Measurements from ENCODE around the gene PGS1.

PGS1 gene

GRCh38 chr17:78390241-78391050 lies 12.0 kb downstream of the PGS1 start:
- peaks cover 86% of the 10 kb centered on the region for H3K79me2 ChIP-seq (ENCODE audit: control insufficient read depth, insufficient read depth, low read length, unreplicated experiment)

GRCh38 chr17:78391051-78391431 lies 12.6 kb downstream of the PGS1 start:
- Histone ChIP-seq H3K4me3 (ENCODE audit: low read depth, low read length) (no peak overlapping the region), H3K4me1 (ENCODE audit: control insufficient read depth, insufficient read depth, low read length, unreplicated experiment) (peaks cover 36% of the 10 kb centered on the region), H3K27ac (ENCODE audit: low read depth, low read length) (peak overlapping the region; percentile 78), H3K36me3 (ENCODE audit: insufficient read depth, low read length) (0 out of 2 replicates have a peak, but pooled peaks cover 9% of the 10 kb centered on the region), H3K79me2 (ENCODE audit: control insufficient read depth, insufficient read depth, low read length, unreplicated experiment) (peaks cover 83% of the 10 kb centered on the region), H2AFZ (ENCODE audit: low read length, unreplicated experiment) (no peak overlapping the region), H3K27me3 (ENCODE audit: insufficient read depth, low read length) (no peaks in the 10 kb centered on the region)

More at GRCh38 chr17:78390241-78391050, 12.0 kb downstream of the PGS1 start:
- Histone ChIP-seq H2AFZ (ENCODE audit: low read length, unreplicated experiment) (no peak overlapping the region), H3K27me3 (ENCODE audit: insufficient read depth, low read length) (no peaks in the 10 kb centered on the region), H3K36me3 (ENCODE audit: insufficient read depth, low read length) (0 out of 2 replicates have a peak, but pooled peaks cover 9% of the 10 kb centered on the region), H3K4me3 (ENCODE audit: low read depth, low read length) (no peak overlapping the region), H3K4me1 (ENCODE audit: control insufficient read depth, insufficient read depth, low read length, unreplicated experiment) (peaks cover 42% of the 10 kb centered on the region), H3K27ac (ENCODE audit: low read depth, low read length) (peak overlapping the region; percentile 78)

- Histone ChIP-seq H3K36me3 (ENCODE audit: insufficient read depth, low read length) (0 out of 2 replicates have a peak, but pooled peaks cover 13% of the 10 kb centered on the region), H3K27me3 (ENCODE audit: insufficient read depth, low read length) (no peaks in the 10 kb centered on the region), H3K79me2 (ENCODE audit: control insufficient read depth, insufficient read depth, low read length, unreplicated experiment) (peaks cover 83% of the 10 kb centered on the region), H3K4me3 (ENCODE audit: low read depth, low read length) (no peak overlapping the region), H2AFZ (ENCODE audit: low read length, unreplicated experiment) (no peak overlapping the region), H3K4me1 (ENCODE audit: control insufficient read depth, insufficient read depth, low read length, unreplicated experiment) (peaks cover 35% of the 10 kb centered on the region), H3K27ac (ENCODE audit: low read depth, low read length) (peak overlapping the region; percentile 78)
These were observed 13.4 kb downstream of the PGS1 start for GRCh38 chr17:78391843-78392242.

- no peak overlapping the region for H3K27ac ChIP-seq (ENCODE audit: low read depth, low read length)
- peaks cover 80% of the 10 kb centered on the region for H3K79me2 ChIP-seq (ENCODE audit: control insufficient read depth, insufficient read depth, low read length, unreplicated experiment)
- H3K4me1 ChIP-seq (ENCODE audit: control insufficient read depth, insufficient read depth, low read length, unreplicated experiment) = peaks cover 39% of the 10 kb centered on the region
These were observed 13.8 kb downstream of the PGS1 start for GRCh38 chr17:78392295-78392694.

GRCh38 chr17:78393575-78393974 lies 15.1 kb downstream of the PGS1 start:
- Histone ChIP-seq H3K27ac (ENCODE audit: low read depth, low read length) (no peak overlapping the region), H3K36me3 (ENCODE audit: insufficient read depth, low read length) (peaks cover 20% of the 10 kb centered on the region), H3K4me3 (ENCODE audit: low read depth, low read length) (no peak overlapping the region), H3K27me3 (ENCODE audit: insufficient read depth, low read length) (no peaks in the 10 kb centered on the region), H2AFZ (ENCODE audit: low read length, unreplicated experiment) (no peak overlapping the region), H3K4me1 (ENCODE audit: control insufficient read depth, insufficient read depth, low read length, unreplicated experiment) (peaks cover 47% of the 10 kb centered on the region), H3K79me2 (ENCODE audit: control insufficient read depth, insufficient read depth, low read length, unreplicated experiment) (peaks cover 76% of the 10 kb centered on the region)

More at GRCh38 chr17:78392295-78392694, 13.8 kb downstream of the PGS1 start:
- Histone ChIP-seq H2AFZ (ENCODE audit: low read length, unreplicated experiment) (no peak overlapping the region), H3K36me3 (ENCODE audit: insufficient read depth, low read length) (0 out of 2 replicates have a peak, but pooled peaks cover 13% of the 10 kb centered on the region), H3K4me3 (ENCODE audit: low read depth, low read length) (no peak overlapping the region), H3K27me3 (ENCODE audit: insufficient read depth, low read length) (no peaks in the 10 kb centered on the region)

GRCh38 chr17:78394209-78394608 lies 15.8 kb downstream of the PGS1 start:
- Histone ChIP-seq H3K36me3 (ENCODE audit: insufficient read depth, low read length) (peaks cover 21% of the 10 kb centered on the region), H3K27me3 (ENCODE audit: insufficient read depth, low read length) (no peaks in the 10 kb centered on the region), H3K27ac (ENCODE audit: low read depth, low read length) (no peak overlapping the region), H3K4me1 (ENCODE audit: control insufficient read depth, insufficient read depth, low read length, unreplicated experiment) (peaks cover 47% of the 10 kb centered on the region), H3K79me2 (ENCODE audit: control insufficient read depth, insufficient read depth, low read length, unreplicated experiment) (peaks cover 71% of the 10 kb centered on the region), H2AFZ (ENCODE audit: low read length, unreplicated experiment) (no peak overlapping the region), H3K4me3 (ENCODE audit: low read depth, low read length) (no peak overlapping the region)

- Histone ChIP-seq H3K36me3 (ENCODE audit: insufficient read depth, low read length) (peaks cover 21% of the 10 kb centered on the region), H2AFZ (ENCODE audit: low read length, unreplicated experiment) (no peak overlapping the region), H3K4me1 (ENCODE audit: control insufficient read depth, insufficient read depth, low read length, unreplicated experiment) (peaks cover 41% of the 10 kb centered on the region), H3K27ac (ENCODE audit: low read depth, low read length) (no peak overlapping the region), H3K79me2 (ENCODE audit: control insufficient read depth, insufficient read depth, low read length, unreplicated experiment) (peaks cover 67% of the 10 kb centered on the region), H3K27me3 (ENCODE audit: insufficient read depth, low read length) (no peaks in the 10 kb centered on the region), H3K4me3 (ENCODE audit: low read depth, low read length) (no peak overlapping the region)
These were observed 16.7 kb downstream of the PGS1 start for GRCh38 chr17:78395155-78395554.

GRCh38 chr17:78396441-78397337 lies 18.2 kb downstream of the PGS1 start:
- no peaks in the 10 kb centered on the region for H3K27me3 ChIP-seq (ENCODE audit: insufficient read depth, low read length)
- peaks cover 21% of the 10 kb centered on the region for H3K36me3 ChIP-seq (ENCODE audit: insufficient read depth, low read length)
- no peak overlapping the region for H3K4me3 ChIP-seq (ENCODE audit: low read depth, low read length)
- H3K79me2 ChIP-seq (ENCODE audit: control insufficient read depth, insufficient read depth, low read length, unreplicated experiment) = peaks cover 52% of the 10 kb centered on the region
- H3K27ac ChIP-seq (ENCODE audit: low read depth, low read length) = no peak overlapping the region
- peaks cover 25% of the 10 kb centered on the region for H3K4me1 ChIP-seq (ENCODE audit: control insufficient read depth, insufficient read depth, low read length, unreplicated experiment)
- H2AFZ ChIP-seq (ENCODE audit: low read length, unreplicated experiment) = no peak overlapping the region

- Histone ChIP-seq H3K4me3 (ENCODE audit: low read depth, low read length) (no peak overlapping the region), H3K27me3 (ENCODE audit: insufficient read depth, low read length) (no peaks in the 10 kb centered on the region), H3K79me2 (ENCODE audit: control insufficient read depth, insufficient read depth, low read length, unreplicated experiment) (peaks cover 43% of the 10 kb centered on the region), H3K27ac (ENCODE audit: low read depth, low read length) (no peak overlapping the region), H2AFZ (ENCODE audit: low read length, unreplicated experiment) (no peak overlapping the region), H3K4me1 (ENCODE audit: control insufficient read depth, insufficient read depth, low read length, unreplicated experiment) (peaks cover 18% of the 10 kb centered on the region), H3K36me3 (ENCODE audit: insufficient read depth, low read length) (peaks cover 21% of the 10 kb centered on the region)
These were observed 19.2 kb downstream of the PGS1 start for GRCh38 chr17:78397681-78398101.

- no peak overlapping the region for H3K27ac ChIP-seq (ENCODE audit: low read depth, low read length)
- no peak overlapping the region for H2AFZ ChIP-seq (ENCODE audit: low read length, unreplicated experiment)
- H3K36me3 ChIP-seq (ENCODE audit: insufficient read depth, low read length) = peaks cover 20% of the 10 kb centered on the region
- H3K79me2 ChIP-seq (ENCODE audit: control insufficient read depth, insufficient read depth, low read length, unreplicated experiment) = peaks cover 37% of the 10 kb centered on the region
- H3K27me3 ChIP-seq (ENCODE audit: insufficient read depth, low read length) = no peaks in the 10 kb centered on the region
- no peak overlapping the region for H3K4me3 ChIP-seq (ENCODE audit: low read depth, low read length)
- H3K4me1 ChIP-seq (ENCODE audit: control insufficient read depth, insufficient read depth, low read length, unreplicated experiment) = peaks cover 18% of the 10 kb centered on the region
These were observed 19.9 kb downstream of the PGS1 start for GRCh38 chr17:78398390-78398789.

Data from ACC112 (cell line).